ENCODE results near the gene ITGA11.

Gene ITGA11

DNA sequence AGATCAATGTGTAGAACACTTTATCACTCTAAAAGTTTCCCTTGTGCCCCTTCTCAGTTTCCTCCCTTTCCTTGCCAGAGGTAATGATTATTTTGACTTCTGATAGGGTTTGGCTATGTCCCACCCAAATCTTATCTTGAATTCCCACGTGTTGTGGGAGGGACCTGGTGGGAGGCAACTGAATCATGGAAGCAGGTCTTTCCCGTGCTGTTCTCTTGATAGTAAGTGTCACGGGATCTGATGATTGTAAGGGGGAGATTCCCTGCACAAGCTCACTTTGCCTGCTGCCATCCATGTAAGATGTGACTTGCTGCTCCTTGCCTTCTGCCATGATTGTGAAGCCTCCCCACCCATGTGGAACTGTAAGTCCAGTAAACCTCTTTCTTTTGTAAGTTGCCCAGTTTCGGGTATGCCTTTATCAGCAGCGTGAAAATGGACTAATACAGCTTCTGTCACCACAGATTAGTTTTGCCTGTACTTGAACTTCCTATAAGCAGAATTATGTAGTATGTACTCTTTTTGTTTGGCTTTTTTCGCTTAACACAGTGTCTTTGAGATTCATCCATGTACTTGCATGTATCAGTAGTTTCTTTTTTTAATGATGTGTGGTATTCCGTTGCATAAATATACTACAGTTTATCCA, 147.2 kb downstream of the ITGA11 start:
- no peak for DNase-seq

DNA sequence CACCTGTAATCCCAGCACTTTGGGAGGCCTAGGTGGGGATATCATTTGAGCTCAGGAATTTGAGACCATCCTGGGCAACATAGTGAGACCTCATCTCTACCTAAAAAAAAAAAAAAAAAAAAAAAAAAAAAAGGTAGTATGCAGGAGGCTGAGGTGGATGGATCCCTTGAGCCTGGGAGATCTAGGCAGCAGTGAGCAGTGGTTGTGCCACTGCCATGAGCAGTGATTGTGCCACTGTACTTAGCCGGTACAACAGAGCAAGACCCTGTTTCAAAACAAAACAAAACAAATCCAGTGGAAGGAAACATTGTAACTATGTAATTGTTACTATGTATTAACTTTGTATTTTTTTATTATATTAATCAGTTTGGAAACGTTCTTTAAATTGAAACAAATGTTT, 148.6 kb downstream of the ITGA11 start:
- no peak for DNase-seq

DNA sequence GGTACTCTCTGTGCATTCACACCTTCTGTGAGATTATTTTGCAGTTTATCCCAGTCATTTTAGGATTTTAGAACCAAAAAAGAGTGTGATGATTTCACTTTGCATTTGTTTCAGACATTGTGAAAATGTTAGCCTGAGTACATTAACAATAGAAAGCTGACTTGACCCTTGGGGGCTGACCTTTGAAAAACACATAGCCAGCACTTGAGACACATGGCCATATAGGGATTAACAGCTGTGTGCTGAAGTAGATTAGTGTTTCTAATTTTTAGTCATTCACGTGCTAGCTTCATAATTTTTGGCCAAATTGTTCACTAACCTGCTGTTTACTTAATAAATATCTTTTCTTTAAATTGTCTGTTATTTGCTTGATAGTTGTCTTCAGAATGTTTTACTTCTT, 151.0 kb downstream of the ITGA11 start:
- no peak for DNase-seq

DNA sequence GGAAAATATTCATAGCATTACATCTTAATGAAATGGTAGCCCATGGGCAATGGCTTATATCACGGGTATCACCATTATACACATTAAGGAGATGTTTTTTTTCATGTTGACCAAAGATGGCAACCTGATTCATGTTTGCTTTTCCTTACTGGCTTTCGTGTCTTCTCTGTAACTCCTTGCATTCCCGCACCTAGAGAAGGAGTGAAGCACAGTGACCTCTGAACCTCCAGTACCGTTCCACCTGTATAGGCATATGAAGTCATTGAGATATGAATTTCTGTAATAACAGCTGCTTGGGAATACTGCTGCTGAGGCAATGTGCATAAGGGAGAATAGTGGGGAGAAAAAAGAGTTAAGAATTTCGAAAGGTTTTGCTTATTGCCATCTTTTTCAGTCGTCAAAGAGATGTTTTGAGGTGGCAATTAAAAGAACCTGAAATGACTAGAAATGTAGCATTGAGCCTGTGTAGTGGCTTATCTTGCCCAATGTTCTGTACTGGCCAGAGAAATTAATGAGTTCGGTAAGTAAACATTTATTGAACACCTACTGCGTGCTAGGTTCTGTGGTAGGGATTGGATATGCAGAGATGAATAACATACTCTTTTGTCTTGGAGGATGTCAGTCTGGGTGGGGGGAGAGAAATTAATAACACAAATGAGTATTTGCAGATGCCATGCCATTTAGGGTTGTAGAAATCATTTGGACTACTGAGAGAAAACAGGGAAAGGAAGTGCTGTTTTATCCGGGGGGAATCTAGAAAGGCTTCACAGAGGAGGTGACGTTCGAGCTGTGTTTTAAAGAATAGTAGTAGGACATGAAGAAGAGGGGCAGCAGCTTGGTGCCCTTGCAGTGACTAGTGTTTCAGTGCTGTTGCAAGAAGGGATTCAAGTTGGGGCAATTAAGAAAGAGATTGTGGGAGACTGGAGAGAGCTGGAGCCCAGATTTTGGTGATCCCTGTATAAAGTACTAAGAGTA, 151.9 kb downstream of the ITGA11 start:
- DNase-seq = no peak

DNA sequence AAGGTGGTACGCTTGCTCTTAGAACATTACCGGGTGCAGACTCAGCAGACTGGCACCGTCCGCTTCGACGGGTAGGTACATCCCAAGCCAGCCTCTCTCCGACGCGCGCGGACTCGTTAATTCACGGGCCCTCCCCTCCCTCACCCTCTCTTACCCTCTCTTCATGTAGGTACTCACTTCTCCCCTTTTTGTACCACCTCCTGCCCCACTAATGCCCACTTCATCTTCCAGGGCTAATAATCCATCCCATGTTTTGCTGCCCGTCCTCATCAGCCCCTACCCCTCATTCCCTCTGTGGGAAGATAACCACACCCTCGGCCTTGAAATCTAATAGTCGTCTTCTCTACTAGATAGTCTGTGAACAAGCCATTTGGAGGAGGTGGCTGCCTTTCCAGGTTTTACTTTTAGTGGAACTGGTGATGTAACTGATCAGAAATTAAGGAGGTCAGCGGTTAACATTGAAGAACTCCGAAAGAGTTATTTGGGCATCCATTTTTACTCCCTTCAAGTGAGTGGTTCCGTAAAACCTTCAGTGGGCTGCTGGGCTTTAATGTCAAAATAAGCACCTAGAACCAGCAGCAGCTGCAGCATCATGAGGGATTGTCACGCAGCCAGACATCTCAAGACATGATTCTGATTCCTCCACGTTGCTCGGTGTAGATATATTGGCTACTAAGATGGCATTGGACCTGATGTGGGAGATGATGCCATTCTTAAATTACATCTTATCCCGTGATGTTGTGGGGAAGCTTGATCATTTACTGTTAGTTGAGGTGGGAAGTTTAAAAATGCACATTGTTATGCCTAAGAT, 153.2 kb downstream of the ITGA11 start:
- peak; percentile 49 to 70 for DNase-seq

DNA sequence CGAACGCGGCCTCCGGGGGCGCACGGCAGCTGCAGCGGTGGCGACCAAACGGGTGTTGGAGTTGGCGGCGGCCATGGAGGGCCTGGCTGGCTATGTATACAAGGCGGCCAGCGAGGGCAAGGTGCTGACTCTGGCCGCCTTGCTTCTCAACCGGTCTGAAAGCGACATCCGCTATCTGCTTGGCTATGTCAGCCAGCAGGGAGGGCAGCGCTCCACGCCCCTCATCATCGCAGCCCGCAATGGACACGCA, 153.7 kb downstream of the ITGA11 start:
- peak in 1 of 2 experiments; percentile 39 for DNase-seq

DNA sequence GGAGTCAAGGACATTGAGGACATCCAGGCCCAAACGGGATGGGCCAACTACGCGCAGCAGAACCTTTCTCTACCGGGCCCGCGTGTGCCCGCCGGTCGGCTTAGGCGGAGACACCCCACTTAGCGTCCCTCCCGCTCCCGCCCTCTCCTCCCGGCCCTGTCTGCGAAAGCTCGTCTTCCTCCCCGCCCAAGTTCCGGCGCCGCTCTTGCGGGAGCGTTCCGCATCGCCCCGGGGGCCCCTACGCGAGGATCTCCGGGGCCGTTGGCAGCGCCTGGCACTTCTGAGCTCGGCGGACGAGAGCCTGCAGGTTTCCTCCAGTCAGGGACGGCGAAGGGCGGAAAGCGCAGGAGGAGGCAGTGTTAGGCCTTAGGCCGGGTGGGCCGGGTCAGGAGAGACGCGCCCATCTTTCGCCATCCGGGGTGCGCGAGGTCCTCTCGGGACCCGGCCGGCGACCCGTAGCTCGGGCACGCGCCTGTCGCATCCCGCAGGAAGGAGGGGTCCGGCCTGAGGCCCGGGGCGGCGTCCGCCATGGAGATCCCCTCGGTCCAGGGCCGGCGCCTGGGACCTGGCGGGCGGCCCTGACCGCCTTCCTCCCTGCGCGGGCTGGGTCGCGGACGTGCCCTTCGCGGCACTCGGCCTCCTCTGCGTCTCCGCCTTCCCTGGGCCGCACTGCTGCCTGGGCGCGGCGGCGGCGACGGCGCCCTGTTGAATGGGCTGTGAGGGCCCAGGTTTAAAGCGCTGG, 154.2 kb downstream of the ITGA11 start, which contains the start of gene FEM1B:
Gene FEM1B (plus strand): TSS at position 143 of the 742 bp plus-strand sequence. CDS start 673 bp downstream, outside the sequence.
- DNase-seq = peak; percentile 87 to 95

DNA sequence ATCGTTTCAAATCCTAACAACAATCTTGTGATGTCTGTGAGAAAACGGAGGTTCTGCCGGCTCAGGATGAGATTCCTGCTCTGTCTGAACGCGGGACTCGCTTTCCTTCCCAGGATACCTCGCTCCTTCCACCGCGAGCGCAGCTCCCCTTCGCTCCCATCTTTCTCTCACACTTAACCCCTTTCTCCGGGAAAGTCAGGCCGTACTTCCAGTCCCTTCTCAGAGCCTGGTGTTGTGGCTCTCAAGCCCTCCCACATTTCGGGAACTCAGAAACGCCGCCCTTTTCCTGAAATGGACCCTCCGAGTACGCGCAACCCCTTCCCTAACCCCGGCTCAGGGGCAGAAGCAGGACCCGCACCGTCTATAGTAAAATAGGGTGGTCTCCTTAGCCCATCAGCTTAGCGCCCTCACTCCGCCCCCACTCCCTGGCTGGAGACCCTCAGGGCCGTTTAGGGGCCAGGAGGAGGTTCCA, 154.8 kb downstream of the ITGA11 start:
- peak; percentile 68 to 85 for DNase-seq

DNA sequence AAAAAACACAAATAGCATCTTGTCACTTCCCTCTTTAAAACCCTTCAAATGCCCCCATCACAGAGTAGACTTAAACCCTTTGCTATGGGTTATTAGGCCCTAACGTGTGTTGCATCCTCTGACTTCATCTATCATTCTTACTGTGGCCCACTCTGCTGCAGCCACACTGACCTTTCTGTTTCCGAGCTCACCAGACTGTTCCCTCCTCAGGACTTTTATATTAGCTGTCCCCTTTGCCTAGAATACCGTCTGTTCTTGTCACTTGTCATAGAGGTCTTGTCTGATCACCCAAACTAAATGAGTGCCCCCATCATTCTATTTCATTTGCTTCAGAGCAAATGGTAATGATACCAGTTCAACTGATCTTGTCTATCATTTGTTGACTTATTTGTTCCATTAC, 155.3 kb downstream of the ITGA11 start:
- DNase-seq = no peak

DNA sequence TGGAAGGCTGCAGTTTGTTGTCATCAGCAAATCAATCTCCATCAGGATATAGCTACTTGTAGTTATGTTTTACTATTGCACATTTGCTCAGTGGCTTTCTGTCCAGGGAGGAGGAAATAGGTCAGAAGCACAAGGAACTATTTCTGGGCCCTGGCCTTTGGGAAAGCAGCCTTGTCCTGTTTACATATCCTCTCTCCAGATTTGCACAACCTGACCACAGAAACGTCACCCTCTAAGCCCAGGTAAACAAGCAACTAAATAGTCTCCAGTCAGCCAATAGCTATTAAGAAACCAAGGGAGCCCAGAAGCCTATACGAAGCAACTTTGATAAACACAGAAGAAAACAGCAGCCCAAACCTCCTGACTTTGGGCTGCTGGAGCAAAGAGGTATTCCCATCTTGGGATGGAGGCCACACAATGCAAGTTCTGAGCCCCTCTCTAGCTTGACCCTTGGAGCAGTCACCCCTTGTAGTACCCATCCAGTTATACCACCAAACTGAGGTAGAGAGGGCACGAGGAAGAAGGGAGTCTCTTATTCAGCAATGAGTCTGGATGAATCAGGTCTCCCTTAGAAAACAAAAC, 156.7 kb downstream of the ITGA11 start:
- DNase-seq = peak; percentile 35 to 38

DNA sequence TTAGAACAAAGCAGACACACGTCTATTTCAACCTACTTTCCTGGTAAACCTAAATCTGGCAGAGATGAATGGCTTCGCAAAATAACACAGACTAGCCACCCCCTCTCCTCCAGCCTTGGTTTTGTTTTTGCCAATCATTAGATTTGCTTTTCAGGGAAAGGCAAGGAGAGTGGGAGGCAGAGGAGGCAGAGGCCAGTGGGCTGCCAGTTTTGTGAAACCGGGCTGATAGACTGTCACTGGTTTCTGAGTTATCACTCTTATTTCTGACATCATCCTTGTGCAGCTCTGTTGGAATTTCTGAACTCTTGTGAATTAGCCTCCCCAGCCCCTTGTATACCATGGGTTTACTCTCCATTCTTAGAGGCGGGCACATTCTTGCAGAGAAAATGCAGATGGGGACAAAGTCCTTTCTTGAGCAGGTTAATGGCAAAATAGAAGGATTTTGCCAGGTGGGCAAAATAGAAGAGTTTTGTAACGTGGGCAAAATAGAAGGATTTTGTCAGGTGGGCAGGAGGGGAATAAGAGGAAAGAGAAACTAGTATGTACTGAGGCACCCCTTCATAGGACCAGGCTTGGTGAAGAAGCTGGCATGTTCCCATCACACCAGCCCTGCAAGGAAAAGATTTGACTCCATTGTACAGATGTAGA, 157.6 kb downstream of the ITGA11 start:
- DNase-seq = no peak

DNA sequence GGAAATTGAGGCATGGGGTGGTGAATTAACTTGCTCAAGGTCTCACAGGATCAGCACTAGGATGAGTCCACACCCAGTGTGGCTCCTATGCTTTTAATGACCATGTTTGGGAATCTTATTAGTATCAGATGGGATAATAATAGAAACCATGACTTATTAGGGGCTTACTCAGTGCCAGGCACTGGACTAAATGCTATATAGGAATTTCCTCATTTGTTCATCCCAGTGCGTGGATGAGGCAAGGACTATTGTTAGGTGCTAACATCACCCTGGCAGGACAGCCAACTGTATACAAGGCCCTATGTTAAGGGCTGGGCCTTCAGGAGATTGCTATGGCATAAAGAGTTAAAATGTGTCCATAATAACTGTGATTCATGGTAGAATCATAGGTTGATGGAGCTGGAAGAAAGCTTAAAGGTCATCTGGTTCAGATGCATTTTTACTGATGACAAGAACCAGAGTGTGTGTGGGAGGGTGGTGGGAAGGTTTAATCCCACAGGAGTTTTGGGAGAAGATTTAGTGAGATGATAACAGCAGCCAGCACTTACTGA, 159.2 kb downstream of the ITGA11 start:
- no peak for DNase-seq

DNA sequence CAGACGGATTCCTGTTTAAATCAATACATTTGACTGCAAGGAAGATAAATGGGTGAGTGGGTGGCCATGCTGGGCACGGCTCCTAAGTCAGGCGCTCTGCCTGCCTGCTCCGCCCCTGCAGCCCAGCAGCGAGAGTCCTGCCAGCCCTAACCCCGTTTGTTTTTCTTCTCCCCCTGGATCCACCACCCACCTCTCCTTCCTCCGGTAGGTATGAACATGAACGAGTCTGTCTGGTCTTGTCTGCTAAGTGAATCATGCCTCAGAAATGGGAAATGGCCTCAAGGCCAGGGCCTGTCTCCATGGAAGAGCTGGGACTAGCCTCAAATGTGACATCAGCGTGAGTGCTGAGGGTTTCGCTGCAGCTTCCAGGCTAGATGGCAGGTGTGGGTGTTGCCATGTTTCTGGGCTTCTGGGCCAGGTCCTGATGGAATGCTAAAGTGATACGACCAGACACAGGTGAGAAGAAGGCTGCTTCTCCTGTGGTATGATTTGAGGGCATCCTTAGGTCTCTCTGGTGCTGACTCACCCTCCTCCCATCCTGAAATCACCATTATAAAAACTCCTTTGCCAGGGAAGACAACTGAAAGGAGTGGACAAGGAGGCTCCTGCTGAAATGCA, 160.0 kb downstream of the ITGA11 start:
- DNase-seq = peak; percentile 27 to 39

DNA sequence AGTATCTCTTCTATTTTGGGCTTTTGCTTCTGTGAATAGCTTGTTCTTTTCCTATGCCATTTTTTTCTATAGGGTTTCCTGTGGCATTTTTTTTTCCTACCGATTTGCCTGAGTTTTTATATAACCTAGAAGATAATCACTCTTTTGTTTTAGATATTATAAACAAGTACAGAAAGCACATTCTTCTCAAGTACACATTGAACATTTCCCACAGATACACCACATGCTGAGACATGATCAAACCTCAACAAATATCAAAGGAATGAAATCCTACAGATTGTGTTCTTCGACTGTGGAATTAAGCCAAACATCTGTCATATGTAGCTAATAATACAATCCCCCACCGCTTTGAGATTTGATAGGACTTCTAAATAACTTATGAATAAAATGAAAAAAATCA, 163.6 kb downstream of the ITGA11 start:
- peak; percentile 88 to 92 for DNase-seq

DNA sequence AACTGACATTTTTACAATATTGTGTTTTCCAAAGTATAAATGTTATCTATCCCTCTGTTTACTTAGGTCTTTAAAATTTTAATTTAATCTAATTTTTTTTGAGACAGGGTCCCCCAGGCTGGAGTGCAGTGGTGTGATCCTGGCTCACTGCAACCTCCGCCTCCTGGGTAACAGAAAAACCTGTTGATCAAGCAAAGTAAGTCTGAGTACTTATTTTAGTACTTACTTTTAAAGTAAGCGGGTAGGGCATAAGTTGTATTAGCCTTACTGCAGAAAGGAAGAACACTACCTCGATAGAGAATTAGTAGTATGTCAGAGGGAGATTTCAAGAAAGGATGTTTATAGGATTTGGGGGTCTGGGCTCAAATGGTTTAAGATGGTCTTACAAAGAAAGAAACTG, 166.3 kb downstream of the ITGA11 start:
- no peak for DNase-seq

DNA sequence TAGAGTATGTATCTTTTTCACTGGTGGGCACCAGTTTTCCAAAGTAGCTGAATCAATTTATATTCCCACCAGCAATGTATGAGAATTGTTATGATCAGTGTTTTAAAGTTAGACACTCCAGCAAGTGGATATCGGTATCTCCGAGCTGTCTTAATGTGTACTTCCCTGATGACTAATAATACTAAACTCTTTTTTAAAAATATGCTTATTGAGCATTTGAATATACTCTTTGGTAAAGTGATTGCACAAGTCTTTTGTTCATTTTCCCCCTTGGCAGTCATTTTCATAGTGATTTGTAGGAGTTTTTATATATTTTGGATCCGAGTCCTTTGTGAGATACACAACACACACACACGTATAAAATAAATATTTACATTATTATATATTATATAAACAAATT, 166.9 kb downstream of the ITGA11 start:
- no peak for DNase-seq

DNA sequence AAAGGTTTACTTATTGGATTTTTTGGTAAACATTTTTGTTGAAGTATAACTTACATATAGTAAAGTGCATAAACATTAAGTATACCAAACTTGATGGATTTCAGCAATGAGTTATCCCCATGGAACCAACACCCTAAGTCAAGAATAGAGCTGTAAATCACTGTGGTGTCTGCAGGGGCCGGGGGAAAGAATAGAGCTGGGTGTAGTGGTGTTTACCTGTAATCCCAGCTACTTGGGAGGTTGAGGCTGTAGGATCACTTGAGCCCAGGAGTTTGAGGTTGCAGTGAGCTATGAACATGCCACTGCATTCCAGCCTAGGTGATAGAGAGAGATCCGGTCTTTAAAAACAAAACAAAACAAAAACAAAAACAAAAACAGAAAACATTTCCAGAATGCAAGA, 167.7 kb downstream of the ITGA11 start:
- no peak for DNase-seq

DNA sequence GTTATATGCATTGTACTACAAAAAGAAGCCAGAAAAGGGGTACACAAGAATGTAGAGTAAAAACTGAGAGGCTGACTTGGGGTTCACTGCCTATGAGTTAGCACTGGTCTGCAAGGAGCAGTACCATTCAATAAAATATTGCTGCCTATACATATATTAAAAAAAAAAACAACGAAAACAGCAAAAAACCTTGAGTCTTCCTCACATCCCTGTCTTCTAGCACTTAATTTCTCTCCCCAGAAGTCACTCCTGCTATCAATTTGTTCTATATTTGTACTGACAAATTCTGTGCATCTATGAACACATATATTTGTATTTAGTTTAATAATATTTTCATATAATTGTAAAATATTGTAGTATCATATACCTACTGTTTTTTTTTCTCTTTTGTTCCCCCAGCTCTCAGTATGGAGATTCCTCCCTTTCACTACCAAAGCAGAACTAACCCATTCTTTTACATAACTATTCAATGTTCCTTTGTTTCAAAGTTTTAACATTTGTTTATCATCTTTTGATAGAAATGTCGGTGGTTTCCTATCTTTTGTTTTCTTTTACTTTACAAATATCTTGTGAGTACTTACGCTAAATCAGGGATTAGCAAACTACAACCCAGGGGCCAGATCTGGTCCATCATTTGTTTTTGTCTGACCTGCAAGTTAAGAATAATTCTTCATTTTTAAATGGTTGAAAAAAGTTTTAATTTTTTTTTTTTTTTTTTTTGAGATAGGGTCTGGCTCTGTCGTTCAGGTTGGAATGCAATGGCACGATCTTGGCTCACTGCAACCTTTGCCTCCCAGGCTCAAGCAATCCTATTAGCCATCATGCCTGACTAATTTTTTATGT, 169.2 kb downstream of the ITGA11 start:
- DNase-seq = no peak

DNA sequence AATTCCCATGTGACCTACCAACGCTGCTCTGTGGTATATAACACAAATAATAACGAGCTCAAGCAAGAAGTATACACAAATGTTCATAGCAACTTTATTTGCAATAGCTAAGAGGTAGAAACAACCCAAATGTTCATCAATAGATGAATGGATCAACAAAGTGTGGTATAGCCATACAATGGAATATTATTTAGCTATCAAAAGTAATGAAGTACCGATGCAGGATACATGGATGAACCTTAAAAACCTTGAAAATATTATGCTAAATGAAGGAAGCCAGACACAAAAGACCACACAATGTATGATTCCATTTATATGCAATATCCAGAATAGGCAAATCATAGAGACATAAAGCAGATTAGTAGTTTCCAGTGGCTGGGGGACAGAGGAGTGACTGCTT, 170.0 kb downstream of the ITGA11 start:
- no peak for DNase-seq

DNA sequence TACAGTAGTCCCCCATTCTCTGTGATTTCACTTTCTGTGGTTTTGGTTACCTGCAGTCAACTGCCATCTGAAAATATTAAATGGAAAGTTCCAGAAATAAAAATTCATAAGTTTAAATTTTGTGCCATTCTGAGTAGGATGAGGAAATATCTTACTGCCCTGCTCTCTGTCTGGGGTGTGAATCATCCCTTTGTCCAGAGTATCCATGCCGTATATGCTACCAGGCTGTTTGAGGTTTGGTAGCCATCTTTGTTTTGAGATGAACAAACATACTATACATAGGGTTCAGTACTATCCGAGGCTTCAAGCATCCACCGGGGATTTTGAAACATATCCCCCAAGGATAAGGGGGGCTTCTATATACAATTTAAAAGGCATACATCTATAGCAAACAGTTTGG, 170.7 kb downstream of the ITGA11 start:
- DNase-seq = no peak
